H1 (cell line): ENCODE data around the gene TRIAP1. TPM values are rescaled to one million over a fixed set of nuclear protein-coding genes. Genes with fewer than 3 reads are reported as not detected.
"Not testable (repeated sequence)": the region's sequence is repeated elsewhere in the genome, so short reads cannot be mapped to it uniquely, and the experiment has no call there.

ENCODE experiments used
- CTCF ChIA-PET: fragments of 300-600 bp; sonication (Branson Sonifier 250); formaldehyde crosslinking; loops from one replicate; lab custom pipeline; 2021; ENCODE audit not compliant: partially characterized antibody; lab: Charles Lee
- POLR2A ChIA-PET: fragments of 300-600 bp; sonication (Branson Sonifier 250); formaldehyde crosslinking; loops from one replicate; lab custom pipeline; 2021; ENCODE audit warnings: inconsistent platforms; ENCODE audit not compliant: partially characterized antibody; lab: Charles Lee
- DNase-seq, 2 experiments: peaks; one replicate each; pipeline versions ENCODE4 v3.0.0 to v3.0.0-alpha.2; 2010 to 2022; ENCODE audit warnings: low spot score in 2 of 2, low read depth in 1 of 2, mixed read lengths in 1 of 2
- FAIRE-seq: peaks from 2 replicates; lab custom pipeline; 2011; peaks lifted over from hg19 to GRCh38; lab: Jason Lieb, UNC
- H2AFZ ChIP-seq: 2 replicates; pipeline ENCODE4 v1.8.1; 2012; ENCODE audit warnings: low read length, inconsistent platforms
- H2AK5ac ChIP-seq: 2 replicates; pipeline ENCODE4 v1.6.1; 2013; ENCODE audit warnings: low read depth, low read length
- H2BK120ac ChIP-seq: replicated peaks from 2 replicates; pipeline ENCODE3; 2013; ENCODE audit warnings: low read depth, low read length, inconsistent platforms
- H2BK12ac ChIP-seq: 2 replicates; pipeline ENCODE4 v1.6.1; 2013; ENCODE audit warnings: low read depth, low read length
- H2BK15ac ChIP-seq: 2 replicates; pipeline ENCODE4 v1.6.1; 2013; ENCODE audit warnings: low read length
- H2BK20ac ChIP-seq: 2 replicates; pipeline ENCODE4 v1.6.1; 2013; ENCODE audit warnings: low read length
- H2BK5ac ChIP-seq: 2 replicates; pipeline ENCODE4 v1.6.1; 2013; ENCODE audit warnings: low read depth, low read length
- H3K14ac ChIP-seq: 2 replicates; pipeline ENCODE4 v1.6.1; 2013; ENCODE audit warnings: inconsistent platforms; ENCODE audit not compliant: insufficient read length
- H3K18ac ChIP-seq: 2 replicates; pipeline ENCODE4 v1.6.1; 2013; ENCODE audit warnings: low read length; ENCODE audit errors: extremely low read depth
- H3K23ac ChIP-seq: 2 replicates; pipeline ENCODE4 v1.6.1; 2013; ENCODE audit warnings: inconsistent platforms; ENCODE audit not compliant: insufficient read length
- H3K23me2 ChIP-seq: 2 replicates; pipeline ENCODE4 v1.6.1; 2013; ENCODE audit warnings: low read depth, low read length
- H3K27ac ChIP-seq: 2 replicates; pipeline ENCODE4 v1.6.1; 2011; ENCODE audit warnings: low read depth, low read length, inconsistent platforms
- H3K27me3 ChIP-seq, 4 experiments: replicated peaks in 1 of 4; 1 replicate in 1 of 4; 2 replicates in 3 of 4; pipeline versions ENCODE4 v1.6.1 to v1.8.1; 2011 to 2013; ENCODE audit warnings: low read length in 3 of 4, mild to moderate bottlenecking in 3 of 4, inconsistent platforms in 2 of 4, mixed read lengths in 2 of 4, moderate library complexity in 1 of 4; ENCODE audit not compliant: control insufficient read depth in 3 of 4, insufficient read depth in 3 of 4; ENCODE audit errors: extremely low read depth in 1 of 4
- H3K36me3 ChIP-seq, 4 experiments: 2 replicates each; pipeline versions ENCODE4 v1.6.1 to v1.8.1; 2011 to 2013; ENCODE audit warnings: mild to moderate bottlenecking in 4 of 4, low read length in 3 of 4, moderate library complexity in 2 of 4, control low read depth in 1 of 4, inconsistent platforms in 1 of 4; ENCODE audit not compliant: insufficient read depth in 4 of 4, control insufficient read depth in 2 of 4
- H3K4ac ChIP-seq: replicated peaks from 2 replicates; pipeline ENCODE3; 2013; ENCODE audit warnings: low read length, low read depth, mixed read lengths, inconsistent platforms; ENCODE audit not compliant: insufficient read length
- H3K4me1 ChIP-seq, 4 experiments: replicated peaks in 1 of 4; 1 replicate in 1 of 4; 2 replicates in 3 of 4; pipeline versions ENCODE4 v1.6.1 to v1.8.1; 2011 to 2013; ENCODE audit warnings: low read length in 3 of 4, inconsistent platforms in 2 of 4, mixed read lengths in 1 of 4; ENCODE audit not compliant: insufficient read depth in 4 of 4, control insufficient read depth in 3 of 4
- H3K4me2 ChIP-seq, 2 experiments: 2 replicates each; pipeline versions ENCODE4 v1.6.1 to v1.8.1; 2011 to 2013; ENCODE audit warnings: low read depth in 2 of 2, low read length in 2 of 2, control low read depth in 1 of 2, inconsistent platforms in 1 of 2, mild to moderate bottlenecking in 1 of 2; ENCODE audit not compliant: insufficient read depth in 1 of 2
- H3K4me3 ChIP-seq, 4 experiments: fragments of 200-600, 300-600 bp in 1 of 4; sonication (generic), shearing (Covaris generic), sonication (Bioruptor Twin) in 1 of 4; 2 replicates each; pipeline versions ENCODE4 v1.5.1 to v1.8.1; 2011 to 2016; ENCODE audit warnings: low read length in 4 of 4, low read depth in 3 of 4, control low read depth in 2 of 4, inconsistent platforms in 2 of 4, mild to moderate bottlenecking in 2 of 4, mixed read lengths in 1 of 4, moderate library complexity in 1 of 4; ENCODE audit not compliant: insufficient read depth in 2 of 4; ENCODE audit errors: extremely low read depth in 1 of 4
- H3K56ac ChIP-seq: replicated peaks from 2 replicates; pipeline ENCODE3; 2013; ENCODE audit warnings: low read depth, mild to moderate bottlenecking, mixed read lengths, low read length, inconsistent platforms; ENCODE audit not compliant: insufficient read length
- H3K79me1 ChIP-seq: 2 replicates; pipeline ENCODE4 v1.6.1; 2013; ENCODE audit warnings: low read depth, low read length, control low read depth
- H3K79me2 ChIP-seq, 2 experiments: 2 replicates each; pipeline versions ENCODE4 v1.6.1 to v1.8.1; 2012 to 2013; ENCODE audit warnings: low read length in 2 of 2, mild to moderate bottlenecking in 2 of 2, inconsistent platforms in 1 of 2; ENCODE audit not compliant: insufficient read depth in 2 of 2, control insufficient read depth in 1 of 2
- H3K9ac ChIP-seq, 4 experiments: replicated peaks in 1 of 4; 1 replicate in 1 of 4; 2 replicates in 3 of 4; pipeline versions ENCODE4 v1.6.1 to v1.8.1; 2011 to 2013; ENCODE audit warnings: low read depth in 3 of 4, low read length in 3 of 4, control low read depth in 2 of 4, mild to moderate bottlenecking in 2 of 4, moderate library complexity in 2 of 4, inconsistent platforms in 1 of 4; ENCODE audit errors: extremely low read depth in 1 of 4
- H3K9me3 ChIP-seq, 2 experiments: 2 replicates each; pipeline versions ENCODE4 v1.6.1 to v1.8.1; 2012 to 2013; ENCODE audit warnings: mild to moderate bottlenecking in 2 of 2, moderate library complexity in 2 of 2, control low read depth in 1 of 2, inconsistent platforms in 1 of 2, low read depth in 1 of 2, low read length in 1 of 2, mixed read lengths in 1 of 2; ENCODE audit not compliant: insufficient read depth in 2 of 2
- H4K20me1 ChIP-seq, 2 experiments: replicated peaks in 1 of 2; 2 replicates each; pipeline versions ENCODE3 to v1.8.1; 2011 to 2013; ENCODE audit warnings: inconsistent platforms in 2 of 2, low read length in 2 of 2, mild to moderate bottlenecking in 1 of 2; ENCODE audit not compliant: insufficient read depth in 2 of 2, control insufficient read depth in 1 of 2
- H4K5ac ChIP-seq: 2 replicates; pipeline ENCODE4 v1.6.1; 2013; ENCODE audit warnings: low read length, low read depth, mixed read lengths, inconsistent platforms; ENCODE audit not compliant: insufficient read length
- H4K8ac ChIP-seq: 2 replicates; pipeline ENCODE4 v1.8.0; 2013; ENCODE audit warnings: mild to moderate bottlenecking, moderate library complexity, low read length, inconsistent platforms; ENCODE audit not compliant: insufficient read depth; ENCODE audit errors: extremely low read depth
- H4K91ac ChIP-seq: replicated peaks from 2 replicates; pipeline ENCODE3; 2013; ENCODE audit warnings: low read length, mixed read lengths, inconsistent platforms; ENCODE audit not compliant: insufficient read length
- CBX8 ChIP-seq: fragments of 300-800, 300-1000 bp; sonication (generic); IDR thresholded peaks from 2 replicates; pipeline ENCODE4 v1.7.1; 2016; ENCODE audit warnings: low read depth, low read length, borderline replicate concordance
- CHD2 ChIP-seq: IDR thresholded peaks from 2 replicates; pipeline ENCODE4 v1.6.1; 2012; ENCODE audit warnings: low read length, improper control_type of control experiment
- RAD21 ChIP-seq, 2 experiments: IDR thresholded peaks in 1 of 2; conservative IDR thresholded peaks in 1 of 2; 2 replicates each; pipeline ENCODE4 v1.6.1; 2011; ENCODE audit warnings: low read depth in 2 of 2, low read length in 2 of 2, improper control_type of control experiment in 1 of 2, inconsistent platforms in 1 of 2, mild to moderate bottlenecking in 1 of 2, moderate library complexity in 1 of 2
- WGBS, 2 experiments: shearing (Covaris generic) in 1 of 2; methylation state at CpG; one replicate each; pipeline versions ENCODE4 v1.1.6 to v1.1.7; 2013 to 2015; ENCODE audit warnings: low lambda C conversion rate in 2 of 2, mixed read lengths in 2 of 2, inconsistent platforms in 1 of 2, low coverage in 1 of 2, missing lambda C conversion rate in 1 of 2; ENCODE audit not compliant: insufficient replicate concordance in 2 of 2, insufficient coverage in 1 of 2, insufficient read length in 1 of 2; ENCODE audit errors: extremely low coverage in 1 of 2, missing lambda C conversion rate in 1 of 2; 5-methylcytosine and 5-hydroxymethylcytosine counted together
- polyA plus RNA-seq, 7 experiments: library from polyadenylated mRNA; depleted of rRNA in 3 of 7; stranded (reverse) in 5 of 7; unstranded in 2 of 7; fragments of >200 nt in 5 of 7; fragments of 200-250 nt in 2 of 7; gene quantifications; 1 replicate in 5 of 7; 2 replicates in 1 of 7; 4 replicates in 1 of 7; pipeline versions ENCODE4 v1.2.1 to v1.2.3, GENCODE V29; 2011 to 2013; ENCODE audit warnings: missing spikeins in 2 of 7, mixed read lengths in 2 of 7
- total RNA-seq: library from RNA; stranded (reverse); fragmentation: NEBNext Ultra II Directional; extraction: Animal tissue kit (Norgen Biotek cat#: 25700); gene quantifications from 2 replicates; pipeline ENCODE4 v1.2.1, GENCODE V29; 2021

The TRIAP1 gene
- total and polyA plus RNA-seq, 2 of the 8 experiments (the other 6 are each of a cell fraction or from before 2014, with no cell fraction given): 42.0 to 63.4 TPM

DNA sequence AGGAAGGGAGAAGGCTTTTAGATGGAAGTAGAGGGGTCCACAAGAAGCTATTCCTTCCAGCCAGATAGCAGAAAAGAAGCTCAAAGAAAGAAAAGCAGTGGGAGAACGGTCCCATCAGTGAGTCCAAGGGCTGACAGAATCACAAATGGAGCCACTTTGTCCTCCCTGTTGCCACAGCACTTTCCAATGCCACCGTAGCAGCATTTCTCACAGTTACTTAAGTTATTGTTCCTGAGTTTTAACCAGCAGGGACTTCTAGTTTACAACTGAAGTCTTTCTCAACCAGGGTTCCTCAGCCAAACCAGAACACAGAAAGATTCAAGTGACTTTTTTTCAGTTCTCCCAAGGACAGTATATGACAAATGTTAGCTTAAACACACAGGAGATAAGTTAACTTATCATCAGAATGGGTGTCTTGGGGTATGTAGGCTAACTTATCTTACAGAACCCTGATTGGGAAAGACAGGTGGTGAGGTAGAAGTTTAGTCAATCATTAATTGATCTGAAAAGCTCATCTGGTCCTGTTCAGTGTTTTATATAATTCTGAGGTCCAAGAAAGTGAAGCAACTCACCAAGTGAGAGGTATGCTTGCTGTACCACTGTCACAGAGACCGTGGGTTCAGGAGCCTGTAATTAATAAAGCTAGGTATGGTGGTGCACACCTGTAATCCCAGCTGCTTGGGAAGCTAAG, 7.0 kb upstream of the TRIAP1 start (continued):
- TF ChIP-seq CHD2: no peak
- no peak for TF ChIP-seq RAD21 (IDR thresholded peaks at IDR 0.05 in 1 of 2, conservative IDR thresholded peaks at IDR 0.05 in 1 of 2; ENCODE audit: low read depth in 2 of 2, low read length in 2 of 2)
- TF ChIP-seq CBX8: no peak

DNA sequence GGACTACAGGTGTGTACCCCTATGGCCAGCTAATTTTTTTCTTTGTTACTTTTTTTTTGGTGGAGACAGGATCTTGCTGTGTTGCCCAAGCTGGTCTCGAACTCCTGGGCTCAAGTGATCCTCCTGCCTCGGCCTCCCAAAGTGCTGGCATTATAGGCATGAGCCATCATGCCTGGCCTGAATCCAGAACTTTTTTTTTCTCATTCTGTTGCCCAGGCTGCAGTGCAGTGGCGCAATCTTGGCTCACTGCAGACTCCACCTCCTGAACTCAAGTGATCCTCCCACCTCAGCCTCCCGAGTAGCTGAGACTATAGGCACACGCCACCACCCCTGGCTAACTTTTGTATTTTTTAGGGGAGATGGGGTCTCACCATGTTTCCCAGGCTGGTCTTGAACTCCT, 6.3 kb upstream of the TRIAP1 start:
- CTCF ChIA-PET: interaction anchor here (0.7 to 11.4 kb wide), 13 partner anchors 9 to 224 kb away, joined by 3 to 152 read pairs (median 3); partner anchors contain the start of gene SRSF9

More for the DNA sequence above, 6.3 kb upstream of the TRIAP1 start:
- 89% methylated on average over 5 of the region's 5 CpGs; no CpG with 5 or more reads in 1 of the 2 experiments for WGBS, 2 experiments
- H4K8ac ChIP-seq, H2AFZ ChIP-seq, H3K79me1 ChIP-seq, H3K4me3 ChIP-seq, H2BK5ac ChIP-seq, H3K27me3 ChIP-seq, H2BK120ac ChIP-seq, H3K27ac ChIP-seq, H3K18ac ChIP-seq, H2BK12ac ChIP-seq, H3K4me1 ChIP-seq, H4K5ac ChIP-seq, FAIRE-seq, H4K20me1 ChIP-seq, H3K9ac ChIP-seq, H3K9me3 ChIP-seq, H3K23me2 ChIP-seq, H3K14ac ChIP-seq, H3K23ac ChIP-seq, H2AK5ac ChIP-seq, DNase-seq, H2BK15ac ChIP-seq, H3K4ac ChIP-seq, H3K4me2 ChIP-seq, H2BK20ac ChIP-seq, H3K56ac ChIP-seq, H4K91ac ChIP-seq: not testable (repeated sequence)
- H3K79me2 ChIP-seq: peaks cover 5 to 22% of the 10 kb centered on the region in 2 experiments; a peak in 3 of 4 replicates
- POLR2A ChIA-PET: interaction anchor here (0.6 to 19.6 kb wide), 9 partner anchors 9 to 127 kb away, joined by 3 to 365 read pairs (median 4); partner anchors contain the start of gene SRSF9
- H3K36me3 ChIP-seq: peaks cover 5 to 54% (median 20%) of the 10 kb centered on the region in 4 experiments; a peak in 6 of 8 replicates
